GM21737 (cell line): ENCODE results near the gene ZDHHC14.
"Not testable (repeated sequence)": the region's sequence is repeated elsewhere in the genome, so short reads cannot be mapped to it uniquely, and the experiment has no call there.

Source experiments
- ATAC-seq: cut with Tn5 transposase; IDR thresholded peaks from one replicate; pipeline ENCODE4 v1.9.1; 2021; ENCODE audit warnings: mild to moderate bottlenecking, moderate library complexity; ENCODE audit not compliant: unreplicated experiment

ZDHHC14 gene

DNA sequence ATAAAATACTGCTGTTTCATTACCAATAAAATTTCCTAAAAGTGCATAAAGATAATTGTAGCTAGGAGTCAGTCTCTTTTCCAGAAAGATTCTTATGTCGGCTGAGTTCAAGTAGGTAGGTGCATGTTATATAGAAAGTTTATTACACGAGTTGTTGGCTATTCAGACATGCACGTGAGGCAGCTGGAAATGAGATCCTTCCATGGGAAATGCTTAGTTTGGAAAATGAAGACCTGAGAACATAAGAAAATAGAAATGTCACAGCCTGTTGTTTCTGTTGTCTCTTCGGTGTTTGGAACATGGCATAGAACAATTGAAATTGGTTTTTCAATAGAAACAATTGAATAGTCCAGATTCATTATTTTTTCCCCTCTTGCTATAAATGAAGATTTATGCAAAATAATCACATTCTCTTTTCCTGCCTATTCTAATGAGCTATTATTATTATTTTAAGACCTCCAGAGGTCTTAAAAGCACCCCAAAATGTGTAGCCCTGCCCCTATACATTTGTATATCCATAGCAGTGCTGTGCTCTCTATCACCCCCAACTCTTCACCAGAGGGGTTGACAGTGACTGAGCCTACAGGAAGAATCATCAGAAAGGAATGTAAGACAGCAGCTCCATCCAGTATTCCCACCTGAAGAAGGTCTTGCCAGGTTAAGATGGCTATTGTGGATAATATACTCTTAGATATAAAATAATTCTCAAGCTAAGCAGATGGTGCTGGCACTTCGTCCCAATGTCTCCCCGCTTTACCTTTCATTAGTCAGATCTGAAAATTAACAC, 82.2 kb downstream of the ZDHHC14 start:
- ATAC-seq = no peak

GRCh38 chr6:157463743-157464135, 82.7 kb downstream of the ZDHHC14 start:
- not testable (repeated sequence) for ATAC-seq

- peak; percentile 54 for ATAC-seq
Measured at GRCh38 chr6:157464653-157465535, 83.9 kb downstream of the ZDHHC14 start.

GRCh38 chr6:157466342-157466648, 85.3 kb downstream of the ZDHHC14 start:
- no peak for ATAC-seq

DNA sequence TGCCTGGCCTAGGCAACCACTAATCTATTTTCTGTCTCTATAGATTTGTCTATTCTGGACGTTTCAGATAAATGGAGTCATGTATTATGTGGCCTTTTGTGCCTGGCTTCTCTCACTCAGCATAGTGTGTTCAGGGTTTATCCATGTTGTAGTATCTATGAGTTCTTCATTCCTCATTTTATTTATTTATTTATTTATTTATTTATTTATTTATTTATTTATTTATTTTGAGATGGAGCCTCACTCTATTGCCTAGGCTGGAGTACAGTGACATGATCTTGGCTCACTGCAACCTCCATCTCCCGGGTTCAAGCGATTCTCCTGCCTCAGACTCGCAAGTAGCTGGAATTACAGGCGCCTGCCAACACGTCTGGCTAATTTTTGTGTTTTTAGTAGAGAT, 86.3 kb downstream of the ZDHHC14 start:
- ATAC-seq = not testable (repeated sequence)

DNA sequence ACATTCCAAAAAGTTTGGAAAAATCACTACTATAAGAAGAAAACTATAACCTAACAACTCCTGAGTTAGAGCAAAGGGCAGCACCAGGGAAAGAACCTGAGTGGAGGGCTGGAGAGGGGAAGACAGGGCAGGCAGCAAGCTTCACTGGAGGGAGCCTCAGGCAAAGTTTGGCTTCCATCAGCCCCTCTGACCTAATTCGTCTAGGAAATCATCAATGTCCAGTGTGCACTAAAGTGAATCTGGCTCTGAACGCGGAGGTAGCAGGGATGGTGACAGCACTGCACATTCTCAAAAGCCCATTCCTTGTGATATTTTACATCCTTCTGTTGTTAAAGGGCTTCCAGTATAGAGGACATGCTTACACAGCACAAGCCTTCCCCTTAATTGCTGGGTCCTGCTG, 87.1 kb downstream of the ZDHHC14 start:
- no peak for ATAC-seq

GRCh38 chr6:157468574-157468973, 87.6 kb downstream of the ZDHHC14 start:
- no peak for ATAC-seq

DNA sequence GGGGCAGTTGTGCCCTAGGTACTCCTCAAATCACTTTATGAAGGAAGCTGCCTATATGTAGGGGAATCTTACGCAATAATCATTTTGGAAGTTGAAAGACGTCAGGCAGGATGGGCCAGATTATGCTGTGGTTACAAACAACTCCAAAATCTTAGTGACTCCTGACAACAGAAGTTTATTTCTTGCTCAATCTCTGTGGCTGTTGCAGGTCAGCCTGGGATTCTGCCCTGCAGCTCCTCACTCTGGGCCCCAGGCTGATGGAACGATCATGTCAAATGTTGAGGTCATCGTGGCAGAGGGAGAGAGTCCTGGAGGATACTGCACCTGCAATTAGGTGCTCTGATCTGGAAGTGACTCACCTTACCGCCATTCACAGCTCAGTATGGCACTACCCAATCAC, 88.4 kb downstream of the ZDHHC14 start:
- no peak for ATAC-seq

DNA sequence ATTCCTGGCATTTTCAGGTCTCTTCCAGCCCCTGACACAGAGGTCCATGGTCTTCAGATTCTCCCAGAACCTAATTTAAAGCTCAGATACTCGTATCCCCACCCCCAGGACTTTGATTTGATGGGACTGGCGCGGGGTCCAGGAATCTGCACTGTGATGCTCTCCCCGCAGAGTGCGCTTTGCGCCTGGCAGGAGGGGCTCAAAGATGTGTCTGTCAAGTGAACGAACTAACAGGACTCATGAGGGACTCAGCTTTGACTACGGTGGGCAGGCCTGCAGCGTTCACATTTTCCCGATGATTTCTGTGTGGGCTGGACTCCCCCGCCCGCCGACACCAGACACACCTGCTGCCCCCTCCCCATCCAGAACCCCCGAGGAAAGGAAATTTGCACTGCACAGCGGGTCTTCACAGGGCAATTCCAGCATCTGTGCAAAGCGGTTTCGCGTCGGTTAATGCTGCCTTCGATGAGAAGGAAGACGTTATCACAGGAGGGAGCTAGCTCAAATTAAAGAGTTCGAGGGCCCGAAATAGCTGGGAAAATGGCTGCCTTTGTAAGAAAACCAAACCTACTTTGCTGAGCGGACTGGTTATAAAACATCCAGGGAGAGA, 90.2 kb downstream of the ZDHHC14 start:
- ATAC-seq = no peak

DNA sequence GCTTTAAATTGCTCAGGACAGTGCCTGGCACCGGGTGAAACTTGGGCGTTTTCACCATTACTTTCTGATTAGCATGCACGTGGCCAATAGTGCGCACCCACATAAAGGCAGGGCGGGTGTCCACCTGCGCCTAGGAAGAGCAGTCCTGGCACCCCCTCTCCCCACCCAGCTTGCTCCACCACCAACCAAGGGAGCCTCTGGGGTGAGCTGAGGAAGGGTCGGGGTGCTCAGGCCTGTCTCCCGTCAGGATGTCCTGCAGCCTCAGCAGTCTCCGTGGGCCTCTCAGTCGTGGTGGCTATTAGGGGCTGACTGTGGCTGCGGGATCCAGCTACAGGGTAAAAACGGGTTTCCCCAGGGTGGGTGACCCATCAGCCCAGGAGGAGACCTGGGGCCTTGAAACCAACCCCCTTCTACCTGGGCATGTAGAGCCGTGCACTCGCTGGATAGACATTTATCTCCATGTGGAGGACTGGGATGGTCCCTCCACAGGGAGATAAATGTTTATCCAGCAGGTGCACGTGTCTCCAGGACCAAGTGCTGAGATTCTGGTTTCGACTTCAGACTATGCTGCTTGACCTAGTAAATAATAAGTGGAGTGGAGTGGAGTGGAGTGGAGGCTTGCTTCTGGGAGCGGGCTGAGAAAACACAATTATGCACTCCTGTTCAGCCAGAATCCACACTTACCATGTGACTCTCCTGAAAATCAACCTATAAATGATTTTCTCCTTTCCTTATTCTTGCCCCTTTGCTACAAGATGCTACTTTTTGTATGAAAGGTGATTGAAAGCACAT, 91.1 kb downstream of the ZDHHC14 start:
- ATAC-seq = no peak

DNA sequence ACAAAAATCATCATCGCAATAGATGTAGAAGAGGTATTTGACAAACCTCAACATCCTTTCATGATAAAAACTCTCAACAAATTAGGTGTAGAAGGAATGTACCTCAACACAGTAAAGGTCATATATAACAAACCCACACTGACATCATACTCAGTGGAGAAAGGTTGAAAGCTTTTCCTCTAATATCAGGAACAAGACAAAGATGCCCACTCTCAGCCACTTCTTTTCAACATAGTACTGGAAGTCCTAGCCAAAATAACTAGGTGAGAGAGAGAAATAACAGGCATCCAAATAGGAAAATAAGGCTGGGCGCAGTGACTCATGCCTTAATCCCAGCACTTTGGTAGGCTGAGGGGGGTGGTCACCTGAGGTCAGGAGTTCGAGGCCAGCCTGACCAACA, 95.8 kb downstream of the ZDHHC14 start:
- ATAC-seq = no peak

DNA sequence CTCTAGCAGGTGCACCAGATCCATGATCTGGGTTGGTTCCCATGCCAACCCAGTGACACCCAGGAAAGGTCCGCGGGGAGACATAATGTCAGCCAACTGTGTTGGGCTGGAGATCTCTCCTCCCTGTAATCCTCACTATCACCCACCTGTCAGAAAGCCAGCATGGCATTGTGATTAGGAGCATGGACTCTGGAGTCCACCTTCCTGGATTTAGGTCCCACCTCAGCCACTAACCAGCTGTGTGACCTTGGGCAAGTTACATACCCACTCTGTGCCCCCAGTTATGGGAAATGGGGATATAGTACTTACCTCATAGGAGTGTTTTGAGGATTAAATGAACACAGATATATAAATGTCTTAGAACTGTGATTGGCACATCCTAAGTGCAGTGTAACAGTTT, 97.9 kb downstream of the ZDHHC14 start:
- no peak for ATAC-seq

DNA sequence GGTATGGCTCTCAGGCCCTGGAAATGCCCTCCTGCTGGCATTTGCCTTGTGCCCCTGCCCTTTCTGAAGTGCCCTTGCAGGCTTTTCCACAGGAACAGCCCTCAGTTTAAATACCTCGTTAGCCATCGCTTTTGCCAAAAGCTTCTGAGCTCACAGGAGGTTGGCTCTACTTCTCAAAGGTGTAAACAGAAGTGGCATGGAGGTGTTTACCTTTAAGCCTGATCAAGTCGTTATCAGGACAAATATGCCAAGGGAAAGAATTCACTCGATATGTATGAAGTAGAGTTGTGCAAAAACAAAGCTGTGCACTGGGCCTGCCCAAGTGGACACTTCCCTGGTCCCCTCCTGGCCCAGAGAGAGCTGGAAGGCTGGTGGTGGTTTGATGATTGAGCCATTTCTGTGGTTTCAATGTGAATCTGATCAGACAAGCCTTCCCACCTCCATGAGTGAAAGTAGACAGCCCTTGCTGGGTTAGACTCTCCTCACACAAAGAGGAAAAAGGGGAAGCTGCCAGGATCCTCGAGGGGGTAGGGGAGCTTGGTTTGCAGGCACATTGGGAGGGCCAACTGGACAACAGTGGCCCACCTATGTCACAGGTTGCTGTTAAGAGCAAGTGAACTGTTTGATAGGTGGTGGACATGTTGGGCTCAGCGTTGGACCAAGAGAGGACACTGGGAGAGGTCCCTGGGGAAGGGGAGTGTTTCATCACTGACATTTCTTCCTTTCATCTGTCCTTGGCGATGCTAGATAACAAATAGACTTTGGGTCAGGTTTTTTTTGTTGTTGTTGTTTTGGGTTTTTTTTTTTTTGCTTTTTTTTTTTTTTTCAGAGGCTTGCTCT, 98.7 kb downstream of the ZDHHC14 start:
- no peak for ATAC-seq

DNA sequence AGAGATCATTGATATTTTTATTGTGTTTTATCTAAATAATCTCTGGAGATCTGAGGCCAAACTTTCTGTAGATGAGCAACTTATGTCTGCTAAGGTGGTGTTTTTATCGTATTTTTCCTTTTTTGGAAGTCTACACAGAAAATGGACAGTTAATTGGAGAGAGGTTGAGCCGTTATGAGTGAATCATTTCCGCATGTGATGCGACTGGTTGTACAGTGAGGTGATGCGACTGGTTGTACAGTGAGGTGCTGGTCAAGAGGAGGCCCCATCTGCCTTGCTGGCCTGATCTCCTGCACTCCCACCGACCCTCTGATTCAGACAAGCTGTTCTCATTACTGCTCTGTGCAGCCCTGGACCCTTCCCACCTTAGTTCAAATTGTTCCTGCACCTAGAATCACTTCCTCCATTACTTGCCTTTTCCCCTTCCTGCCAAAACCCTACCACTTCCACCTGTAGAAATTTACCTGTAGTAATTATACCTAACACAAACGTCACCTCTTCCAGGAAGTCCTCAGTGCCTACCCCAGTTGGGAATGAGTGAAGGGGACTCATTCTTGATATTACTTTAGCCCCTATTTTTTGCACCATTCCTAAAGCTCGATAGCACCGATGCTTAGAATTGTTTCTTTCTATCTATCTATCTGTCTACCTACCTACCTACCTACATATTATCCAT, 100.3 kb downstream of the ZDHHC14 start:
- ATAC-seq = no peak

DNA sequence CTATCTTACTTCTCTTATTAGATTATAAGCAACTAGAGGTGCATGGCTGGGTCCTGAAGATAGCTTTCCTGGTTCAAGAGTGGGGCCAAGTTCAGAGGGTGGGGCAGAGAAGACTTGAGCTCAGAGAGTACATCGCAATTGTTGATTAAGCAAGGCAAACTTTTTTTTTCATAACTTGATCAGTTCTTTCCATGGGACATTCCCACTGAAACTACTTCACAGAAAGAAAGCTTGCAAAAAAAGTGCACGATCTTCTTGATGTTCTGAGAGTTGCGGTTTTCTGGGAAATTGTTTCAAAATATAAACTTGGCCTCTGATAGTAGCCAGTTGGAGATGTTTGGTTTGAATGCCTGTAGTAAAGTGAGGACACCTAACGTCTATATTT, 100.9 kb downstream of the ZDHHC14 start:
- no peak for ATAC-seq

DNA sequence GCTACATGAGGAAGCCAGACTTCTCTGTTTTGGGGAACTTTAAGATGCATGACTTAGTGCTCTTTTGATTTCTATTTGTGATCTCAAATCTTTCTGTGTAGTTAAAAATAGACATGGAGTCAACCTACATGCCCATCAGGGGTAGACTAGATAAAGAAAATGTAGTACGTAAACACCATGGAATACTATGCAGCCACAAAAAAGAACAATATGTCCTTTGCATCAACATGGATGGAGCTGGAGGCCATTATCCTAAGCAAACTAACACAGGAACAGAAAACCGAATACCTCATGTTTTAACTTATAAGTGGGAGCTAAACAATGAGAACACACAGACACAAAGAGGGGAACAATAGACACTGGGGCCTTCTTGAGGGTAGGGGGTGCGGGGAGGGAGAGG, 102.8 kb downstream of the ZDHHC14 start:
- ATAC-seq = no peak

DNA sequence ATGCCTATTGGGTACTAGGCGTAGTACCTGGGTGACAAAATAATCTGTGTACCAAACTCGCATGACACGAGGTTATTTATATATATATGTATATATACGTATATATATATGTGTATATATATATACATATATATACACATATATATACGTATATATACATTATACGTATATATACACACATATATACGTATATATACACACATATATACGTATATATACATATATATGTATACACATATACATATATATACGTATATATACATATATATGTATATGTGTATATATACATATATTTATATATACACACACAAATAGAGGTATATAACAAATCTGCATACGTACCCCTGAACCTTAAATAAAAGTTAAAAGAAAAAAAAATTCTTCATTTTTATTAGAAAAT, 103.2 kb downstream of the ZDHHC14 start:
- no peak for ATAC-seq

- ATAC-seq = peak; percentile 74
Measured at GRCh38 chr6:157486572-157486971, 105.6 kb downstream of the ZDHHC14 start.

GRCh38 chr6:157487110-157487773, 106.3 kb downstream of the ZDHHC14 start:
- ATAC-seq = peak; percentile 17
